Stromal cell of bone marrow (primary cell): ENCODE results near the gene KIAA0232.
A peak's percentile ranks its signal among the peaks of the same experiment; 100 is the strongest.
"Not testable (repeated sequence)": the region's sequence is repeated elsewhere in the genome, so short reads cannot be mapped to it uniquely, and the experiment has no call there.

Experiments
- DNase-seq: peaks from one replicate; pipeline ENCODE4 v3.0.0-alpha.2; 2012; ENCODE audit warnings: low read depth

The KIAA0232 gene

GRCh38 chr4:6881908-6882307 lies 99.4 kb downstream of the KIAA0232 start:
- no peak for DNase-seq

GRCh38 chr4:6884341-6884870 lies 101.9 kb downstream of the KIAA0232 start:
- DNase-seq: no peak

- peak; percentile 33 for DNase-seq
Observed at GRCh38 chr4:6885953-6886557, 103.5 kb downstream of the KIAA0232 start.

- no peak for DNase-seq
Observed at GRCh38 chr4:6886886-6887285, 104.4 kb downstream of the KIAA0232 start.

- peak; percentile 59 for DNase-seq
Observed at GRCh38 chr4:6887591-6888371, 105.3 kb downstream of the KIAA0232 start.

- no peak for DNase-seq
Observed at GRCh38 chr4:6888506-6889071, 106.1 kb downstream of the KIAA0232 start.

- DNase-seq: no peak
Observed at GRCh38 chr4:6889101-6889735, 106.7 kb downstream of the KIAA0232 start.

GRCh38 chr4:6889736-6890324 lies 107.3 kb downstream of the KIAA0232 start:
- no peak for DNase-seq

GRCh38 chr4:6890358-6890757 lies 107.8 kb downstream of the KIAA0232 start:
- no peak for DNase-seq

GRCh38 chr4:6890971-6891370 lies 108.4 kb downstream of the KIAA0232 start:
- DNase-seq: not testable (repeated sequence)

- DNase-seq: peak; percentile 4
Observed at GRCh38 chr4:6891436-6892170, 109.1 kb downstream of the KIAA0232 start.

- DNase-seq: peak; percentile 55
Observed at GRCh38 chr4:6892190-6892908, 109.8 kb downstream of the KIAA0232 start.

GRCh38 chr4:6892909-6893202 lies 110.3 kb downstream of the KIAA0232 start:
- DNase-seq: no peak

GRCh38 chr4:6893449-6894085 lies 111.0 kb downstream of the KIAA0232 start:
- peak; percentile 31 for DNase-seq

- DNase-seq: no peak
Observed at GRCh38 chr4:6894086-6894478, 111.6 kb downstream of the KIAA0232 start.

- DNase-seq: no peak
Observed at GRCh38 chr4:6894528-6895498, 112.3 kb downstream of the KIAA0232 start.

GRCh38 chr4:6896035-6896434 lies 113.5 kb downstream of the KIAA0232 start:
- no peak for DNase-seq

- DNase-seq: no peak
Observed at GRCh38 chr4:6898763-6899162, 116.2 kb downstream of the KIAA0232 start.

- no peak for DNase-seq
Observed at GRCh38 chr4:6900181-6900812, 117.8 kb downstream of the KIAA0232 start.
